Measurements from ENCODE around the gene SMIM41. TPM values are rescaled to one million over a fixed set of nuclear protein-coding genes. Genes with fewer than 3 reads are reported as not detected.

The SMIM41 gene
- total and polyA plus RNA-seq, 10 of the 15 experiments (the other 5 are each of a cell fraction or from before 2014, with no cell fraction given) = not detected

DNA sequence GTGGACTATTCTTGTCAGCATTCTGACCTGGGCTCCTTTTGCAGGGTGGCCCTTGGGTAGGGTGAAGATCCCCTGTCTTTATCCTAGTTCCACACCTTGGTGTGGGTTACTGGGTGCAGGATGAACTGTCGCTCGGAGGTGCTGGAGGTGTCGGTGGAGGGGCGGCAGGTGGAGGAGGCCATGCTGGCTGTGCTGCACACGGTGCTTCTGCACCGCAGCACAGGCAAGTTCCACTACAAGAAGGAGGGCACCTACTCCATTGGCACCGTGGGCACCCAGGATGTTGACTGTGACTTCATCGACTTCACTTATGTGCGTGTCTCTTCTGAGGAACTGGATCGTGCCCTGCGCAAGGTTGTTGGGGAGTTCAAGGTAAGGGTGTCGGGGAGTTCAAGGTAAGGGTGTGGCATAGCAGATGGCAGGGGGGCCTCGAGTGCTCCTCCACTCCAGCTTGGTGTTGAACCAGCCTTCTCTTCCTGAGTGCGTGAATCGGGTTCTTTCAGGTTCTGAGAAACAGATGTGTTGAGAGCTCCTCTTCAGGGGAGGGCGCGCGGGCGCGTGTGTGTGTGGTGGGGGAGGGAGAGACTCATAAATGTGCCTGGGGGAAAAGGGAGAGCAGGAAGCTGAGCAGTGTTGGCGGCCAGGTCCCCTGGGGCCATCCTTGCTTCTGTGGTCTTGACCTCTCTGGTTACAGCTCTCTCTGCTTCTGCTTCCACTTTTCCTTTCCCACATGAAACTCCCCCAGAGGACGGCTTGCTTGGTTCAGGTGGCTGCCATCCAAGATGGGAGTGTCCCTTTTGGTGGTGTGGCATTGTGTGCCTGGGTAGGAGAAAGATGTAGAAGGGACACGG lies 5.7 kb upstream of the SMIM41 start:
- peak overlapping the region; percentile 38 for H3K4me3 ChIP-seq
- POLR2A ChIA-PET = interaction anchor here (0.6 to 1.2 kb wide), 3 partner anchors 33 to 930 kb away, joined by 3 to 4 read pairs (median 3); no protein-coding TSS in a partner anchor
- no peak overlapping the region for H2AFZ ChIP-seq (ENCODE audit: control insufficient read depth, low read depth, low read length)
- ATAC-seq (peak; percentile 37), FAIRE-seq (no peak), DNase-seq (ENCODE audit: low read depth, low spot score) (peak; percentile 63)
- RAD21 ChIA-PET (ENCODE audit: unreplicated experiment) = interaction anchor here (1.0 to 3.3 kb wide), 5 partner anchors 23 to 70 kb away, joined by 3 to 15 read pairs (median 6); partner anchors contain the start of gene NR4A1
- H3K4me2 ChIP-seq (ENCODE audit: control insufficient read depth, insufficient read depth) = peak overlapping the region; percentile 71
- H3K27ac ChIP-seq (ENCODE audit: control insufficient read depth, insufficient read depth) = peak overlapping the region; percentile 17
- no peaks in the 10 kb centered on the region for H4K20me1 ChIP-seq (ENCODE audit: control insufficient read depth, insufficient read depth)
- intact Hi-C loops (cut with micrococcal nuclease; ENCODE audit: unreplicated experiment) = no loop called here
- peaks cover 12 to 16% of the 10 kb centered on the region in 2 experiments for H3K36me3 ChIP-seq (ENCODE audit: control insufficient read depth in 2 of 2, insufficient read depth in 2 of 2, low read length in 1 of 2)
- WGBS (ENCODE audit: insufficient coverage, insufficient replicate concordance, low lambda C conversion rate, missing lambda C conversion rate) = 92% methylated on average over 18 of the region's 23 CpGs
- peaks cover 41% of the 10 kb centered on the region for H3K79me2 ChIP-seq (ENCODE audit: control insufficient read depth, insufficient read depth, low read length)
- BruUV-seq (replicated peaks) = no TSS peak
- CTCF ChIA-PET = interaction anchor here (0.6 to 15.1 kb wide), 8 partner anchors 9 to 48 kb away, joined by 3 to 208 read pairs (median 6); no protein-coding TSS in a partner anchor
- SMC1A ChIA-PET (ENCODE audit: uncharacterized antibody, unreplicated experiment) = interaction anchor here (0.6 to 6.0 kb wide), 6 partner anchors 8 to 1371 kb away, joined by 3 to 46 read pairs (median 6); no protein-coding TSS in a partner anchor
- no peaks in the 10 kb centered on the region for H3K27me3 ChIP-seq (replicated peaks in 1 of 2; ENCODE audit: control insufficient read depth in 2 of 2, insufficient read depth in 2 of 2, low read length in 1 of 2)
- no peaks in the 10 kb centered on the region for H3K9me3 ChIP-seq (replicated peaks; ENCODE audit: control insufficient read depth, insufficient read depth, low read length)
- peaks cover 13% of the 10 kb centered on the region for H3K4me1 ChIP-seq (ENCODE audit: control insufficient read depth, insufficient read depth, low read length)
- H3K9ac ChIP-seq (ENCODE audit: control insufficient read depth, insufficient read depth, low read length) = peak overlapping the region; percentile 20; the same call in 1 of the 2 replicates
- in situ Hi-C loops (cut with MboI) = no loop called here
- TF ChIP-seq NR2F1 (conservative IDR thresholded peaks at IDR 0.05) (peak; percentile 90), FOS (IDR thresholded peaks at IDR 0.05; ENCODE audit: borderline replicate concordance, extremely low read depth, insufficient read length) (no peak), RUNX3 (IDR thresholded peaks at IDR 0.05; ENCODE audit: low read length) (peak; percentile 62), NR2C1 (IDR thresholded peaks at IDR 0.05) (no peak), SMAD5 (IDR thresholded peaks at IDR 0.05; ENCODE audit: low read depth) (no peak), BHLHE40 (IDR thresholded peaks at IDR 0.05; ENCODE audit: borderline replicate concordance in 1 of 2, low read depth in 2 of 2, low read length in 1 of 2) (peak in 1 of 2 experiments; percentile 50; a peak in 2 of 4 replicates), POLR2AphosphoS5 (IDR thresholded peaks at IDR 0.05; ENCODE audit: low read length) (no peak; the same call in 1 of the 2 replicates), IRF4 (IDR thresholded peaks at IDR 0.05; ENCODE audit: low read depth, low read length) (0 out of 2 replicates have a peak, but pooled peaks have one; percentile 32), IKZF2 (IDR thresholded peaks at IDR 0.05) (peak; percentile 78 to 81; a peak in 2 of 4 replicates), TARDBP (IDR thresholded peaks at IDR 0.05; ENCODE audit: borderline replicate concordance) (no peak)
- TF ChIP-seq, protein P1, sequence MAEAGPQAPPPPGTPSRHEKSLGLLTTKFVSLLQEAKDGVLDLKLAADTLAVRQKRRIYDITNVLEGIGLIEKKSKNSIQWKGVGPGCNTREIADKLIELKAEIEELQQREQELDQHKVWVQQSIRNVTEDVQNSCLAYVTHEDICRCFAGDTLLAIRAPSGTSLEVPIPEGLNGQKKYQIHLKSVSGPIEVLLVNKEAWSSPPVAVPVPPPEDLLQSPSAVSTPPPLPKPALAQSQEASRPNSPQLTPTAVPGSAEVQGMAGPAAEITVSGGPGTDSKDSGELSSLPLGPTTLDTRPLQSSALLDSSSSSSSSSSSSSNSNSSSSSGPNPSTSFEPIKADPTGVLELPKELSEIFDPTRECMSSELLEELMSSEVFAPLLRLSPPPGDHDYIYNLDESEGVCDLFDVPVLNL (IDR thresholded peaks at IDR 0.05; ENCODE audit: low read depth, low read length) = no peak
- TF ChIP-seq, protein P2, sequence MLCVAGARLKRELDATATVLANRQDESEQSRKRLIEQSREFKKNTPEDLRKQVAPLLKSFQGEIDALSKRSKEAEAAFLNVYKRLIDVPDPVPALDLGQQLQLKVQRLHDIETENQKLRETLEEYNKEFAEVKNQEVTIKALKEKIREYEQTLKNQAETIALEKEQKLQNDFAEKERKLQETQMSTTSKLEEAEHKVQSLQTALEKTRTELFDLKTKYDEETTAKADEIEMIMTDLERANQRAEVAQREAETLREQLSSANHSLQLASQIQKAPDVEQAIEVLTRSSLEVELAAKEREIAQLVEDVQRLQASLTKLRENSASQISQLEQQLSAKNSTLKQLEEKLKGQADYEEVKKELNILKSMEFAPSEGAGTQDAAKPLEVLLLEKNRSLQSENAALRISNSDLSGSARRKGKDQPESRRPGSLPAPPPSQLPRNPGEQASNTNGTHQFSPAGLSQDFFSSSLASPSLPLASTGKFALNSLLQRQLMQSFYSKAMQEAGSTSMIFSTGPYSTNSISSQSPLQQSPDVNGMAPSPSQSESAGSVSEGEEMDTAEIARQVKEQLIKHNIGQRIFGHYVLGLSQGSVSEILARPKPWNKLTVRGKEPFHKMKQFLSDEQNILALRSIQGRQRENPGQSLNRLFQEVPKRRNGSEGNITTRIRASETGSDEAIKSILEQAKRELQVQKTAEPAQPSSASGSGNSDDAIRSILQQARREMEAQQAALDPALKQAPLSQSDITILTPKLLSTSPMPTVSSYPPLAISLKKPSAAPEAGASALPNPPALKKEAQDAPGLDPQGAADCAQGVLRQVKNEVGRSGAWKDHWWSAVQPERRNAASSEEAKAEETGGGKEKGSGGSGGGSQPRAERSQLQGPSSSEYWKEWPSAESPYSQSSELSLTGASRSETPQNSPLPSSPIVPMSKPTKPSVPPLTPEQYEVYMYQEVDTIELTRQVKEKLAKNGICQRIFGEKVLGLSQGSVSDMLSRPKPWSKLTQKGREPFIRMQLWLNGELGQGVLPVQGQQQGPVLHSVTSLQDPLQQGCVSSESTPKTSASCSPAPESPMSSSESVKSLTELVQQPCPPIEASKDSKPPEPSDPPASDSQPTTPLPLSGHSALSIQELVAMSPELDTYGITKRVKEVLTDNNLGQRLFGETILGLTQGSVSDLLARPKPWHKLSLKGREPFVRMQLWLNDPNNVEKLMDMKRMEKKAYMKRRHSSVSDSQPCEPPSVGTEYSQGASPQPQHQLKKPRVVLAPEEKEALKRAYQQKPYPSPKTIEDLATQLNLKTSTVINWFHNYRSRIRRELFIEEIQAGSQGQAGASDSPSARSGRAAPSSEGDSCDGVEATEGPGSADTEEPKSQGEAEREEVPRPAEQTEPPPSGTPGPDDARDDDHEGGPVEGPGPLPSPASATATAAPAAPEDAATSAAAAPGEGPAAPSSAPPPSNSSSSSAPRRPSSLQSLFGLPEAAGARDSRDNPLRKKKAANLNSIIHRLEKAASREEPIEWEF (IDR thresholded peaks at IDR 0.05; ENCODE audit: insufficient replicate concordance, low read depth, low read length) = no peak
- TF ChIP-seq, protein P3, sequence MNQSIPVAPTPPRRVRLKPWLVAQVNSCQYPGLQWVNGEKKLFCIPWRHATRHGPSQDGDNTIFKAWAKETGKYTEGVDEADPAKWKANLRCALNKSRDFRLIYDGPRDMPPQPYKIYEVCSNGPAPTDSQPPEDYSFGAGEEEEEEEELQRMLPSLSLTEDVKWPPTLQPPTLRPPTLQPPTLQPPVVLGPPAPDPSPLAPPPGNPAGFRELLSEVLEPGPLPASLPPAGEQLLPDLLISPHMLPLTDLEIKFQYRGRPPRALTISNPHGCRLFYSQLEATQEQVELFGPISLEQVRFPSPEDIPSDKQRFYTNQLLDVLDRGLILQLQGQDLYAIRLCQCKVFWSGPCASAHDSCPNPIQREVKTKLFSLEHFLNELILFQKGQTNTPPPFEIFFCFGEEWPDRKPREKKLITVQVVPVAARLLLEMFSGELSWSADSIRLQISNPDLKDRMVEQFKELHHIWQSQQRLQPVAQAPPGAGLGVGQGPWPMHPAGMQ (IDR thresholded peaks at IDR 0.05; ENCODE audit: borderline replicate concordance) = no peak
